WTC11 (cell line): Measurements from ENCODE around the gene LANCL2.

Experiments used
- CREM ChIP-seq: sonication (generic); formaldehyde crosslinking; IDR thresholded peaks from 2 replicates; pipeline ENCODE4 v1.8.1; 2022; ENCODE audit warnings: mild to moderate bottlenecking, missing genetic modification reagents, moderate library complexity
- ELF4 ChIP-seq: sonication (generic); formaldehyde crosslinking; IDR thresholded peaks from 2 replicates; pipeline ENCODE4 v1.8.1; 2022; ENCODE audit warnings: low read depth, mild to moderate bottlenecking, moderate library complexity, missing genetic modification reagents
- ETV6 ChIP-seq: sonication (generic); formaldehyde crosslinking; IDR thresholded peaks from 2 replicates; pipeline ENCODE4 v1.8.1; 2022; ENCODE audit warnings: mild to moderate bottlenecking, missing genetic modification reagents
- FOXJ3 ChIP-seq: sonication (generic); formaldehyde crosslinking; IDR thresholded peaks from 2 replicates; pipeline ENCODE4 v1.9.0; 2021; ENCODE audit warnings: missing genetic modification reagents, mild to moderate bottlenecking, borderline replicate concordance
- RELA ChIP-seq: sonication (generic); formaldehyde crosslinking; IDR thresholded peaks from 2 replicates; pipeline ENCODE4 v1.8.1; 2022; ENCODE audit warnings: missing genetic modification reagents, mild to moderate bottlenecking, borderline replicate concordance
- USF2 ChIP-seq: sonication (generic); formaldehyde crosslinking; IDR thresholded peaks from 2 replicates; pipeline ENCODE4 v1.8.1; 2023; ENCODE audit warnings: mild to moderate bottlenecking, missing genetic modification reagents, moderate library complexity
- ZBTB21 ChIP-seq: sonication (generic); formaldehyde crosslinking; IDR thresholded peaks from 2 replicates; pipeline ENCODE4 v1.8.1; 2023; ENCODE audit warnings: mild to moderate bottlenecking, missing genetic modification reagents, borderline replicate concordance
- ZNF396 ChIP-seq: fragments of 250-450 bp; sonication (Bioruptor Pico); IDR thresholded peaks from 2 replicates; pipeline ENCODE4 v1.8.0; 2021; ENCODE audit warnings: mild to moderate bottlenecking, moderate library complexity, borderline replicate concordance
- TF ChIP-seq, protein P1 (sequence below): fragments of 200-600 bp; IDR thresholded peaks from 2 replicates; pipeline ENCODE4 v1.8.0; 2022; ENCODE audit warnings: antibody characterized with exemption
- TF ChIP-seq, protein P2 (sequence below): sonication (generic); formaldehyde crosslinking; IDR thresholded peaks from 2 replicates; pipeline ENCODE4 v1.8.0; 2022; ENCODE audit warnings: mild to moderate bottlenecking, missing genetic modification reagents

- TF ChIP-seq, protein P1, sequence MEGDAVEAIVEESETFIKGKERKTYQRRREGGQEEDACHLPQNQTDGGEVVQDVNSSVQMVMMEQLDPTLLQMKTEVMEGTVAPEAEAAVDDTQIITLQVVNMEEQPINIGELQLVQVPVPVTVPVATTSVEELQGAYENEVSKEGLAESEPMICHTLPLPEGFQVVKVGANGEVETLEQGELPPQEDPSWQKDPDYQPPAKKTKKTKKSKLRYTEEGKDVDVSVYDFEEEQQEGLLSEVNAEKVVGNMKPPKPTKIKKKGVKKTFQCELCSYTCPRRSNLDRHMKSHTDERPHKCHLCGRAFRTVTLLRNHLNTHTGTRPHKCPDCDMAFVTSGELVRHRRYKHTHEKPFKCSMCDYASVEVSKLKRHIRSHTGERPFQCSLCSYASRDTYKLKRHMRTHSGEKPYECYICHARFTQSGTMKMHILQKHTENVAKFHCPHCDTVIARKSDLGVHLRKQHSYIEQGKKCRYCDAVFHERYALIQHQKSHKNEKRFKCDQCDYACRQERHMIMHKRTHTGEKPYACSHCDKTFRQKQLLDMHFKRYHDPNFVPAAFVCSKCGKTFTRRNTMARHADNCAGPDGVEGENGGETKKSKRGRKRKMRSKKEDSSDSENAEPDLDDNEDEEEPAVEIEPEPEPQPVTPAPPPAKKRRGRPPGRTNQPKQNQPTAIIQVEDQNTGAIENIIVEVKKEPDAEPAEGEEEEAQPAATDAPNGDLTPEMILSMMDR, result no peak
- TF ChIP-seq FOXJ3 (CRISPR knock-in tag), result no peak
- TF ChIP-seq, protein P2, sequence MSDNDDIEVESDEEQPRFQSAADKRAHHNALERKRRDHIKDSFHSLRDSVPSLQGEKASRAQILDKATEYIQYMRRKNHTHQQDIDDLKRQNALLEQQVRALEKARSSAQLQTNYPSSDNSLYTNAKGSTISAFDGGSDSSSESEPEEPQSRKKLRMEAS (CRISPR knock-in tag), result no peak
- TF ChIP-seq CREM, result no peak
- no peak for TF ChIP-seq ELF4
- no peak for TF ChIP-seq USF2 (CRISPR knock-in tag)
- no peak for TF ChIP-seq ZBTB21 (CRISPR knock-in tag)
- no peak for TF ChIP-seq ETV6
- no peak for TF ChIP-seq ZNF396 (CRISPR knock-in tag)
- TF ChIP-seq RELA (CRISPR knock-in tag), result no peak
These were observed 16.1 kb downstream of the LANCL2 start for GRCh38 chr7:55381189-55381588.
